NB4 (cell line): Measurements from ENCODE around the gene CD163.

Experiments used
- DNase-seq: peaks from one replicate; pipeline ENCODE4 v3.0.0; 2010; ENCODE audit warnings: low read depth
- H3K4me3 ChIP-seq: one replicate; pipeline ENCODE4 v1.5.1; 2011; ENCODE audit warnings: mild to moderate bottlenecking, low read depth, low read length, moderate library complexity
- CTCF ChIP-seq: IDR thresholded peaks from one replicate; pipeline ENCODE4 v1.5.1; 2012; ENCODE audit warnings: low read depth, low read length
- MAX ChIP-seq: IDR thresholded peaks from 2 replicates; pipeline ENCODE4 v1.6.1; 2011; ENCODE audit warnings: low read depth, low read length
- MYC ChIP-seq: IDR thresholded peaks from 2 replicates; pipeline ENCODE4 v1.6.1; 2011; ENCODE audit warnings: low read depth, low read length
- POLR2A ChIP-seq: IDR thresholded peaks from 2 replicates; pipeline ENCODE4 v1.6.1; 2011; ENCODE audit warnings: mild to moderate bottlenecking; ENCODE audit not compliant: insufficient read length; ENCODE audit errors: extremely low read depth

Gene CD163

GRCh38 chr12:7433276-7433822 is 70.2 kb downstream of the CD163 start:
- TF ChIP-seq POLR2A (no peak), MYC (no peak), CTCF (no peak), MAX (no peak)
- no peak for DNase-seq
- no peak overlapping the region for H3K4me3 ChIP-seq

GRCh38 chr12:7431993-7432685 is 71.4 kb downstream of the CD163 start:
- TF ChIP-seq POLR2A (no peak), MYC (no peak), CTCF (no peak), MAX (no peak)
- DNase-seq, result no peak

More at GRCh38 chr12:7431993-7432685, 71.4 kb downstream of the CD163 start:
- H3K4me3 ChIP-seq, result no peak overlapping the region
